Stimulated activated naive CD8-positive, alpha-beta T cell treated with anti-CD3 and anti-CD28 coated beads, Interleukin-15, Interleukin-2, amounts not matched to agents 100 ng/mL and 50 ng/mL, for 24 hours (primary cell): Measurements from ENCODE around the gene POU4F3.
A peak's percentile ranks its signal among the peaks of the same experiment; 100 is the strongest.

Experiments
- H3K27ac Mint-ChIP-seq: one replicate; pipeline ENCODE4 v1.8.0; 2021; ENCODE audit warnings: mild to moderate bottlenecking, mixed read lengths
- H3K27me3 Mint-ChIP-seq: one replicate; pipeline ENCODE4 v1.8.0; 2021; ENCODE audit warnings: mixed read lengths
- H3K36me3 Mint-ChIP-seq: one replicate; pipeline ENCODE4 v1.8.0; 2021; ENCODE audit warnings: low read depth, mixed read lengths
- H3K4me1 Mint-ChIP-seq: one replicate; pipeline ENCODE4 v1.8.0; 2021; ENCODE audit warnings: low read depth, mixed read lengths
- H3K4me3 Mint-ChIP-seq: one replicate; pipeline ENCODE4 v1.8.0; 2021; ENCODE audit warnings: mild to moderate bottlenecking, mixed read lengths
- H3K9me3 Mint-ChIP-seq: one replicate; pipeline ENCODE4 v1.8.0; 2021; ENCODE audit warnings: mixed read lengths

The POU4F3 gene

DNA sequence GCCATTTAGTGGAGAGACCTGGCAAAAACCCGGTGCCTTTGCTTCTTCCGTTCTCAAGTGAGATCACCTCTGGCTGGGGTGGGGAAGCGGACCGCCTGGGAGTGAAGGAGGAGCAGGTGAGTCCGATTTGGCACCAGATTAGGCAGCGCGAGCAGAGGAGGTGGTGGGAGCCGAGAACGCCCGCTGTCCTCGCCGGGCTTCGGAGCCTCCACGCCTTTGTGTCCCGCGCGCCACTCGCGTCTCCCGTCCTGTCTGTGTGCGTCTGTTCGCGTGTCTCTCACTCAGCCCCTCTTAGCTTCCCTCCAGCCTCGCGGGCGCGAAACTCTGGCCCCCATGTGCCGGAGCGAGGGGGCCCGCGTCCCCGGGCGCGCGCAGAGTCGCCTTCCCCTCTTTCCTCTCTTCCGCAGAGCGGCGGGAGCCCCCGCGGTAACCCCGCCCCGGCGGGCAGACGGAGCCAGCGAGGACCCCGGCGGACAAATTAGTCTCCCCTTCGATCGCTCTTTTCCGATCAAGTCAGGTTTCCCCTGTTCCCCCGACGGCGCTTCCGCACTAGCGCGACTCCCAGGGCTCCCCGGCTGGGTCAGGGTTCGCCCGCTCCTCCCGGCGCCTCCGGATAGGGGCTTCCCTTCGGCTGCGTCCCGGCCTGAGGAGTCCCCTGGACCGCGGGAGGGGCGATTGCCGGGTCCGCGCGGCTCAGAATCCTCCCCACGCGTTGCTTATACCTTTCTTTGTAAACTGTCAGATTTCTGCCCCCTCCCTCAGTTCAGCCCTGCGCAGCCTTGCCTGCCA is 7.1 kb downstream of the POU4F3 start:
- Mint-ChIP-seq H3K4me1 (peaks cover 12% of the 10 kb centered on the region), H3K27me3 (peaks cover 79% of the 10 kb centered on the region), H3K4me3 (peak overlapping the region; percentile 43), H3K36me3 (no peaks in the 10 kb centered on the region), H3K9me3 (no peaks in the 10 kb centered on the region), H3K27ac (no peak overlapping the region)

GRCh38 chr5:146357126-146357525 is 18.5 kb downstream of the POU4F3 start:
- no peaks in the 10 kb centered on the region for H3K4me1 Mint-ChIP-seq
- H3K9me3 Mint-ChIP-seq = no peaks in the 10 kb centered on the region
- H3K4me3 Mint-ChIP-seq = no peak overlapping the region
- H3K27me3 Mint-ChIP-seq = peaks cover 16% of the 10 kb centered on the region
- no peak overlapping the region for H3K27ac Mint-ChIP-seq
- H3K36me3 Mint-ChIP-seq = no peaks in the 10 kb centered on the region

DNA sequence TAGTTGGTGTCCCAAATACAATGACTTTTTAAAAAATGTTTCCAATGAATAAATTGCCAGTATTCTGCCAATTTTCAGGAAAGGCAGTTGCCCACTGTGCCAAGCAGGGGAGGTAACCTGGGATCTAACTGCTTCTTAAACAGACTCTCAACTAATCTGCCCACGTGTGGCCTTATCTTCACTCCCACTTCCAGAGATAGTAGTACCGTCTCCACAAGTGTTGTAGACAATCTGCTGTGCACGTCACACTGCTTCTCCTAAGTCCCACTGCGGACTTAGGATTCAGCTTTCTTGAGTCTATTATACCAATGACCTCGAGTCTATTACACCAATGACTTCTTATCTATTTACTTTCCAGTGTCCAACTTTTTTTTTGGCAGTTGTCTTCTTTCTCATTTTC is 21.2 kb downstream of the POU4F3 start:
- no peak overlapping the region for H3K4me3 Mint-ChIP-seq

DNA sequence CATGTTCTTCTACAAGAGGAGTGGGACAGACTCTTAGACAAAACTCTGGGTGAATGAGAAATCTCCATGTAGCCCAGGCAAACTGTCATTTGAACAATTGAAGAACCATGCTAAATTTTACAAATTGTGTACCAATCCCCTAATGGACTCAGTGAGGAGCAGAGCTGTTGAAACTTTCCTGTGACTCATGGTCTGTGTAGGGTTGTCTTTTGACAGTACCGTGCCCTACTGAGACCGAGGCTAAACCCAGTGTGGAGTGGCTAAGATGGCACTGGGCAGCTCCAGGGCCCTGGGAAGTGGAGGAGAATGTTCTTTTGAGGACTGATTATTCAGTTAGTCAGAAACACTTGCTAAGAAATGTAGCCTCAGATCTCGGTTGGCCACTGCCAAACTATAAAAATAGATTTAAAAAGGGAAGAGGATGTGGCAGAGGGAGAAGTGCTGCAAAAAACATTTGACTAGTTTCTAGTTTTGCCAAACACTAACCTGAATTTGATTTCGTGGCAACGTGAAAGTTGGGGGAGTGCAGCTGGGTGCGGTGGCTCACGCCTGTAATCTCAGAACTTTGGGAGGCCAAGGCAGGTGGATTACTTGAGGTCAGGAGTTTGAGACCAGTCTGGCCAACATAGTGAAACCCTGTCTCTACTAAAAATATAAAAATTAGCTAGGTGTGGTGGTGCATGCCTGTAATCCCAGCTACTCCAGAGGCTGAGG is 24.7 kb downstream of the POU4F3 start:
- no peak overlapping the region for H3K4me3 Mint-ChIP-seq
- H3K27ac Mint-ChIP-seq = no peak overlapping the region
- H3K27me3 Mint-ChIP-seq = peaks cover 26% of the 10 kb centered on the region
- no peaks in the 10 kb centered on the region for H3K36me3 Mint-ChIP-seq
- H3K4me1 Mint-ChIP-seq = no peaks in the 10 kb centered on the region
- no peaks in the 10 kb centered on the region for H3K9me3 Mint-ChIP-seq

More for the DNA sequence above, 21.2 kb downstream of the POU4F3 start:
- H3K27me3 Mint-ChIP-seq = peaks cover 19% of the 10 kb centered on the region
- no peaks in the 10 kb centered on the region for H3K4me1 Mint-ChIP-seq
- no peaks in the 10 kb centered on the region for H3K9me3 Mint-ChIP-seq
- H3K36me3 Mint-ChIP-seq = no peaks in the 10 kb centered on the region
- H3K27ac Mint-ChIP-seq = no peak overlapping the region

- Mint-ChIP-seq H3K9me3 (no peaks in the 10 kb centered on the region), H3K27ac (no peak overlapping the region), H3K36me3 (no peaks in the 10 kb centered on the region), H3K4me1 (no peaks in the 10 kb centered on the region), H3K4me3 (no peak overlapping the region), H3K27me3 (peaks cover 31% of the 10 kb centered on the region)
Measured at GRCh38 chr5:146365618-146366017, 27.0 kb downstream of the POU4F3 start.

- Mint-ChIP-seq H3K36me3 (no peaks in the 10 kb centered on the region), H3K4me3 (no peak overlapping the region), H3K27me3 (peaks cover 35% of the 10 kb centered on the region), H3K27ac (no peak overlapping the region), H3K4me1 (no peaks in the 10 kb centered on the region), H3K9me3 (no peaks in the 10 kb centered on the region)
Measured at GRCh38 chr5:146366904-146367303, 28.3 kb downstream of the POU4F3 start.

DNA sequence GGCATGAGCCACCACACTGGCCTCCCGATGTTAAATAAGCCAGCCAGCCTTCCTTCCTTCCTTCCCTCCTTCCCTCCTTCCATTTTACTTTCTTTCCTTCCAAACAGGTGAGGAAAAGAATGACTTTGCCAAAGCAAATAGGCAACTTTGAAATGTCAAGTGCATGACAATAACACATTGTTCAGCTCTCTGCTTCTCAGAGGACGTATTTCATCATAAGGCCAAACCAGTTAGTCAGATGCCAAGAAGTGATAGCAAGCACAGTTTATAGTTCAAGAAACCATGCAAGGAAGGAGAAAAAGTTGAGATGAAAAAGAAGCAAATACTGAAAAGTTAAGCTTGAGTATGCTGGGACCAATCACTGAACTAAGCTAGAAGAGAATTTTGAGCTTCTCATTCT is 29.5 kb downstream of the POU4F3 start:
- H3K36me3 Mint-ChIP-seq = no peaks in the 10 kb centered on the region
- H3K9me3 Mint-ChIP-seq = no peaks in the 10 kb centered on the region
- no peak overlapping the region for H3K4me3 Mint-ChIP-seq
- H3K27ac Mint-ChIP-seq = no peak overlapping the region
- H3K27me3 Mint-ChIP-seq = peaks cover 37% of the 10 kb centered on the region
- H3K4me1 Mint-ChIP-seq = no peaks in the 10 kb centered on the region

- Mint-ChIP-seq H3K4me3 (no peak overlapping the region), H3K4me1 (no peaks in the 10 kb centered on the region), H3K9me3 (no peaks in the 10 kb centered on the region), H3K27me3 (peaks cover 38% of the 10 kb centered on the region), H3K27ac (no peak overlapping the region), H3K36me3 (no peaks in the 10 kb centered on the region)
Measured at GRCh38 chr5:146369691-146370090, 31.1 kb downstream of the POU4F3 start.

DNA sequence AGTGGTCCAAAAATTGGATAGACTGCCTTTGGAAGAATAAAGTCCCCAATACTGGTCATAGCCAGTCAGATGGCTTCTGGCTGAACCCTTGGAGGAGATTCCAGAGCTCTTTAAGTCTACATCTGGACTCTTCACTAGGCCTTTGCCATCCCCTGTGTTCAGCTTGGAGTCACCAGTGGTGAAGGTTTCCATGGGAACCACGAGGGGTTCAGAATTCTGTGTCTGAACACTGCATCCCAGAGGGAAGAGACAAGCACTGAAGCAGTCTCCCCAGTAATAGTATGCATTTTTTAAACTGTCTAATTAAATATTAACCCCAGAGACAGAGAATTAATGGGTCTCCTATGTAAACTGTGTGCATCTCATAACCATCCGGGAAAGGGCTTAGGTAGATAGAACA is 38.2 kb downstream of the POU4F3 start:
- H3K9me3 Mint-ChIP-seq = no peaks in the 10 kb centered on the region
- H3K4me3 Mint-ChIP-seq = no peak overlapping the region
- peaks cover 17% of the 10 kb centered on the region for H3K27me3 Mint-ChIP-seq
- no peaks in the 10 kb centered on the region for H3K4me1 Mint-ChIP-seq
- no peak overlapping the region for H3K27ac Mint-ChIP-seq
- no peaks in the 10 kb centered on the region for H3K36me3 Mint-ChIP-seq

DNA sequence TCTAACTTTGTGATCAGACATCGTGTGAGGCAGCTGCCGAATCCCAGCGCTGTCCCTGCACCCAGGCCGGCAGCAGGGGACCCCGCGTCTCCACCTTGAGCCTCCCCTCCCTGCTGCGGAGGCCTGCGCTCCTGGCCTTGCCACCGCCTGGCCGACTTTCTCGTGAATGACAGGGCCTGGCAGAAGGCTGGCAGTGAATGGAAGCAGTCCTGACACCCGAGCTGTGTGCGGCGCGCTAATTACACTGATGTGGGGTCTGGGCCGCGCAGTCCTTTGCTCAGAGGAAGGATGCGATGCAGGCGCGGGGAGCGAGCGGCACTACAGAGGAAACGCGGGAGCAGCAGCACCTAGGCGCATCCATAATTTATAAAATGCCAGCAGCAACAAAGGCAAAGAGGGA is 40.3 kb downstream of the POU4F3 start:
- peaks cover 13% of the 10 kb centered on the region for H3K27me3 Mint-ChIP-seq
- no peak overlapping the region for H3K27ac Mint-ChIP-seq
- no peaks in the 10 kb centered on the region for H3K9me3 Mint-ChIP-seq

DNA sequence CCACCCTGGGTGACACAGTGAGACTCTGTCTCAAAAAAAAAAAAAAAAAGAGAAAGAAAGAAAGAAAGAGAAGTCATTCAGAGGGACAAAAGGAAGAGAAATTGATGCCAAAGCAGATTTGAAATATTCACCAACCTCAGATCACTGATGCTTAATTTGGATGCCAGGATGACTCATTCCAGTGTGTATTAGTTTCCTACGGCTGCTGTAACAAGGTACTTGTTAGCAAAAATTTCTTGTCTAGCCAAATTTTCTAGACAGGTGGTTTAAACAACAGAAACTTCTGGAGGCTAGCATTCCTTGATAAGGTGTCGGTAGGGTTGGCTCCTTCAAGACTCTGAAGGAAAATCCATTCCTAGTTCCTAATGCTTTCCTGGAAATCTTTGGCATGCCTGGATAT is 42.1 kb downstream of the POU4F3 start:
- Mint-ChIP-seq H3K27me3 (peaks cover 13% of the 10 kb centered on the region), H3K4me3 (no peak overlapping the region), H3K4me1 (no peaks in the 10 kb centered on the region), H3K27ac (no peak overlapping the region), H3K9me3 (no peaks in the 10 kb centered on the region), H3K36me3 (no peaks in the 10 kb centered on the region)

More for the DNA sequence above, 40.3 kb downstream of the POU4F3 start:
- H3K4me3 Mint-ChIP-seq = no peak overlapping the region
- H3K4me1 Mint-ChIP-seq = no peaks in the 10 kb centered on the region
- H3K36me3 Mint-ChIP-seq = no peaks in the 10 kb centered on the region

GRCh38 chr5:146388386-146388785 is 49.7 kb downstream of the POU4F3 start:
- H3K4me3 Mint-ChIP-seq = no peak overlapping the region
- no peak overlapping the region for H3K27ac Mint-ChIP-seq
- H3K4me1 Mint-ChIP-seq = no peaks in the 10 kb centered on the region
- H3K9me3 Mint-ChIP-seq = no peaks in the 10 kb centered on the region
- H3K27me3 Mint-ChIP-seq = no peaks in the 10 kb centered on the region
- H3K36me3 Mint-ChIP-seq = no peaks in the 10 kb centered on the region

GRCh38 chr5:146390469-146390868 is 51.8 kb downstream of the POU4F3 start:
- Mint-ChIP-seq H3K27ac (no peak overlapping the region), H3K4me3 (no peak overlapping the region), H3K36me3 (no peaks in the 10 kb centered on the region), H3K4me1 (no peaks in the 10 kb centered on the region), H3K9me3 (no peaks in the 10 kb centered on the region), H3K27me3 (peaks cover 10% of the 10 kb centered on the region)
